ENCODE data around the gene CCSER1. TPM values are rescaled to one million over a fixed set of nuclear protein-coding genes. Genes with fewer than 3 reads are reported as not detected.
A peak's percentile ranks its signal among the peaks of the same experiment; 100 is the strongest.

Gene CCSER1
- total and polyA plus RNA-seq, 2 experiments from 2014 or later, result not detected

- no peak overlapping the region for H3K4me2 ChIP-seq (ENCODE audit: unreplicated experiment)
- WGBS, 2 experiments (ENCODE audit: low coverage in 1 of 2, low lambda C conversion rate in 2 of 2, missing lambda C conversion rate in 2 of 2), result 0 to 2% methylated on average over 2 of the region's 2 CpGs
- TF ChIP-seq EZH2 (IDR thresholded peaks at IDR 0.05; ENCODE audit: insufficient read depth, poor library complexity, severe bottlenecking), result no peak
- no peak for TF ChIP-seq EZH2phosphoT487 (IDR thresholded peaks at IDR 0.05; ENCODE audit: insufficient read depth, low read depth)
- H3K36me3 ChIP-seq (ENCODE audit: low read depth), result no peaks in the 10 kb centered on the region
- no peaks in the 10 kb centered on the region for H4K20me1 ChIP-seq (ENCODE audit: insufficient read depth)
- H3K79me2 ChIP-seq (ENCODE audit: insufficient read depth), result no peaks in the 10 kb centered on the region
- H3K4me1 ChIP-seq (ENCODE audit: insufficient read depth), result no peaks in the 10 kb centered on the region
- H3K9me2 ChIP-seq (ENCODE audit: insufficient read depth), result no peaks in the 10 kb centered on the region
- H3K27me3 ChIP-seq (replicated peaks; ENCODE audit: insufficient read depth), result no peaks in the 10 kb centered on the region
- H2AFZ ChIP-seq, result no peak overlapping the region
- DNase-seq, result peak; percentile 12
- H3K27ac ChIP-seq, result no peak overlapping the region
- no peak overlapping the region for H3K9ac ChIP-seq
- no peaks in the 10 kb centered on the region for H3K9me3 ChIP-seq (ENCODE audit: low read depth)
- H3F3A ChIP-seq (ENCODE audit: insufficient read depth), result no peaks in the 10 kb centered on the region
- in situ Hi-C loops (cut with MboI), result no loop called here
- H3K4me3 ChIP-seq, result no peak overlapping the region
Measured at GRCh38 chr4:90328558-90328957, 201.4 kb downstream of the CCSER1 start.

GRCh38 chr4:90330546-90330945, 203.4 kb downstream of the CCSER1 start:
- H3K9me2 ChIP-seq (ENCODE audit: insufficient read depth), result no peaks in the 10 kb centered on the region
- no peaks in the 10 kb centered on the region for H3K36me3 ChIP-seq (ENCODE audit: low read depth)
- no peaks in the 10 kb centered on the region for H4K20me1 ChIP-seq (ENCODE audit: insufficient read depth)
- no peak for TF ChIP-seq EZH2phosphoT487 (IDR thresholded peaks at IDR 0.05; ENCODE audit: insufficient read depth, low read depth)
- TF ChIP-seq EZH2 (IDR thresholded peaks at IDR 0.05; ENCODE audit: insufficient read depth, poor library complexity, severe bottlenecking), result no peak
- in situ Hi-C loops (cut with MboI), result no loop called here
- no peaks in the 10 kb centered on the region for H3F3A ChIP-seq (ENCODE audit: insufficient read depth)
- H3K4me2 ChIP-seq (ENCODE audit: unreplicated experiment), result no peak overlapping the region
- H2AFZ ChIP-seq, result no peak overlapping the region
- H3K27me3 ChIP-seq (replicated peaks; ENCODE audit: insufficient read depth), result no peaks in the 10 kb centered on the region
- H3K9me3 ChIP-seq (ENCODE audit: low read depth), result no peaks in the 10 kb centered on the region
- WGBS, 2 experiments (ENCODE audit: low coverage in 1 of 2, low lambda C conversion rate in 2 of 2, missing lambda C conversion rate in 2 of 2), result 23 to 34% methylated on average over 3 of the region's 3 CpGs
- H3K4me3 ChIP-seq, result no peak overlapping the region
- H3K4me1 ChIP-seq (ENCODE audit: insufficient read depth), result no peaks in the 10 kb centered on the region
- no peak overlapping the region for H3K27ac ChIP-seq
- no peak for DNase-seq
- H3K79me2 ChIP-seq (ENCODE audit: insufficient read depth), result no peaks in the 10 kb centered on the region
- H3K9ac ChIP-seq, result no peak overlapping the region

GRCh38 chr4:90345549-90346215, 218.5 kb downstream of the CCSER1 start:
- TF ChIP-seq EZH2 (IDR thresholded peaks at IDR 0.05; ENCODE audit: insufficient read depth, poor library complexity, severe bottlenecking), result no peak
- TF ChIP-seq EZH2phosphoT487 (IDR thresholded peaks at IDR 0.05; ENCODE audit: insufficient read depth, low read depth), result no peak
- Histone ChIP-seq H4K20me1 (ENCODE audit: insufficient read depth) (no peaks in the 10 kb centered on the region; the same call in 1 of the 2 replicates), H3F3A (ENCODE audit: insufficient read depth) (no peaks in the 10 kb centered on the region), H3K36me3 (ENCODE audit: low read depth) (no peaks in the 10 kb centered on the region), H3K9me3 (ENCODE audit: low read depth) (no peaks in the 10 kb centered on the region), H3K9me2 (ENCODE audit: insufficient read depth) (no peaks in the 10 kb centered on the region), H3K4me2 (ENCODE audit: unreplicated experiment) (no peak overlapping the region), H3K27ac (no peak overlapping the region), H3K9ac (no peak overlapping the region), H3K4me1 (ENCODE audit: insufficient read depth) (no peaks in the 10 kb centered on the region), H3K4me3 (no peak overlapping the region), H3K79me2 (ENCODE audit: insufficient read depth) (no peaks in the 10 kb centered on the region), H2AFZ (no peak overlapping the region), H3K27me3 (replicated peaks; ENCODE audit: insufficient read depth) (no peaks in the 10 kb centered on the region)
- WGBS, 2 experiments (ENCODE audit: low coverage in 1 of 2, low lambda C conversion rate in 2 of 2, missing lambda C conversion rate in 2 of 2), result 25 to 28% methylated on average over 3 of the region's 3 CpGs
- in situ Hi-C loops (cut with MboI), result no loop called here
- no peak for DNase-seq

- Histone ChIP-seq H3K9ac (no peak overlapping the region), H3K9me3 (ENCODE audit: low read depth) (no peaks in the 10 kb centered on the region), H3K36me3 (ENCODE audit: low read depth) (no peaks in the 10 kb centered on the region), H3K4me3 (no peak overlapping the region), H4K20me1 (ENCODE audit: insufficient read depth) (no peaks in the 10 kb centered on the region; the same call in 1 of the 2 replicates), H3K4me1 (ENCODE audit: insufficient read depth) (no peaks in the 10 kb centered on the region), H3K4me2 (ENCODE audit: unreplicated experiment) (no peak overlapping the region), H3K27me3 (replicated peaks; ENCODE audit: insufficient read depth) (no peaks in the 10 kb centered on the region), H3K9me2 (ENCODE audit: insufficient read depth) (no peaks in the 10 kb centered on the region), H2AFZ (no peak overlapping the region), H3K27ac (no peak overlapping the region), H3K79me2 (ENCODE audit: insufficient read depth) (no peaks in the 10 kb centered on the region), H3F3A (ENCODE audit: insufficient read depth) (no peaks in the 10 kb centered on the region)
- DNase-seq, result peak; percentile 0
- in situ Hi-C loops (cut with MboI), result no loop called here
- TF ChIP-seq EZH2 (IDR thresholded peaks at IDR 0.05; ENCODE audit: insufficient read depth, poor library complexity, severe bottlenecking) (no peak), EZH2phosphoT487 (IDR thresholded peaks at IDR 0.05; ENCODE audit: insufficient read depth, low read depth) (no peak)
- 3 to 4% methylated on average over 2 of the region's 2 CpGs for WGBS, 2 experiments (ENCODE audit: low coverage in 1 of 2, low lambda C conversion rate in 2 of 2, missing lambda C conversion rate in 2 of 2)
Measured at GRCh38 chr4:90349636-90350035, 222.4 kb downstream of the CCSER1 start.

All from GM23248 (cell line).